HCT116 (cell line): ENCODE results near the gene TMIGD2. TPM values are rescaled to one million over a fixed set of nuclear protein-coding genes. Genes with fewer than 3 reads are reported as not detected.

Experiments
- ATAC-seq: fragments of 200-7000 bp; cut with Tn5 transposase; 2 replicates; pipeline ENCODE4 v1.9.1; 2020; ENCODE audit warnings: mild to moderate bottlenecking, moderate library complexity
- BruUV-seq: library from RNA; stranded (reverse); fragments of 400-500 nt; replicated peaks from 2 replicates; lab custom pipeline; 2021; lab: Mats Ljungman, UMichigan
- CTCF ChIA-PET: fragments of 300-600 bp; sonication (Branson Sonifier 250); formaldehyde crosslinking; loops from one replicate; lab custom pipeline; 2021; ENCODE audit warnings: antibody characterized with exemption; lab: Charles Lee
- POLR2A ChIA-PET: fragments of 300-600, 350-600 bp; sonication (Branson Sonifier 250); formaldehyde crosslinking; loops from one replicate; lab custom pipeline; 2021; ENCODE audit warnings: antibody characterized with exemption; lab: Charles Lee
- RAD21 ChIA-PET, 2 experiments: fragments of 300-600 bp; sonication (Branson Sonifier 250); formaldehyde crosslinking; loops; one replicate each; lab custom pipeline; 2023; ENCODE audit warnings: low total read pairs in 2 of 2; ENCODE audit not compliant: uncharacterized antibody in 2 of 2, unreplicated experiment in 2 of 2, low non-redundant PET in 1 of 2; lab: Charles Lee
- DNase-seq: peaks from one replicate; pipeline ENCODE4 v3.0.0-alpha.2; 2010; ENCODE audit warnings: low read depth, low spot score
- H2AFZ ChIP-seq: fragments of 200-600 bp; shearing (Covaris generic), sonication (generic); 2 replicates; pipeline ENCODE4 v1.6.1; 2017; ENCODE audit warnings: low read depth, mixed run types, mixed read lengths, antibody characterized with exemption, low read length; ENCODE audit not compliant: poor library complexity, severe bottlenecking
- H3K27ac ChIP-seq: 2 replicates; pipeline ENCODE4 v1.5.1; 2012; ENCODE audit warnings: low read depth, low read length
- H3K27me3 ChIP-seq: fragments of 200-600 bp; sonication (generic); 2 replicates; pipeline ENCODE4 v1.6.1; 2016; ENCODE audit warnings: mixed run types, low read length, mixed read lengths; ENCODE audit not compliant: insufficient read depth
- H3K36me3 ChIP-seq, 2 experiments: fragments of 200-500 bp in 1 of 2; fragments of 200-600 bp in 1 of 2; sonication (Bioruptor generic) in 1 of 2; sonication (generic) in 1 of 2; 2 replicates each; pipeline versions ENCODE4 v1.5.1 to v1.6.1; 2014 to 2016; ENCODE audit warnings: low read length in 2 of 2, inconsistent platforms in 1 of 2, mixed read lengths in 1 of 2, mixed run types in 1 of 2; ENCODE audit not compliant: insufficient read depth in 2 of 2, control insufficient read depth in 1 of 2
- H3K4me1 ChIP-seq, 2 experiments: fragments of 200-600 bp in 1 of 2; sonication (generic) in 1 of 2; 2 replicates each; pipeline versions ENCODE4 v1.5.1 to v1.6.1; 2012 to 2017; ENCODE audit warnings: low read length in 2 of 2, inconsistent platforms in 1 of 2, mild to moderate bottlenecking in 1 of 2, mixed read lengths in 1 of 2, mixed run types in 1 of 2, moderate library complexity in 1 of 2; ENCODE audit not compliant: insufficient read depth in 2 of 2, control insufficient read depth in 1 of 2
- H3K4me2 ChIP-seq: fragments of 200-600 bp; sonication (generic); 2 replicates; pipeline ENCODE4 v1.6.1; 2017; ENCODE audit warnings: mixed run types, low read length, mixed read lengths
- H3K4me3 ChIP-seq, 2 experiments: fragments of 200-600 bp in 1 of 2; sonication (generic) in 1 of 2; replicated peaks in 1 of 2; 2 replicates each; pipeline ENCODE4 v1.5.1; 2011 to 2016; ENCODE audit warnings: low read length in 2 of 2, control low read depth in 1 of 2, low read depth in 1 of 2, mild to moderate bottlenecking in 1 of 2, mixed read lengths in 1 of 2, mixed run types in 1 of 2
- H3K79me2 ChIP-seq: fragments of 200-600 bp; sonication (generic); 2 replicates; pipeline ENCODE4 v1.6.1; 2017; ENCODE audit warnings: mild to moderate bottlenecking, mixed run types, low read length, moderate library complexity, mixed read lengths; ENCODE audit not compliant: insufficient read depth
- H3K9ac ChIP-seq: fragments of 200-600 bp; sonication (generic); 2 replicates; pipeline ENCODE4 v1.6.1; 2016; ENCODE audit warnings: low read length, mixed read lengths
- H3K9me2 ChIP-seq: fragments of 200-600 bp; sonication (generic), shearing (Covaris generic); 2 replicates; pipeline ENCODE4 v1.6.1; 2017; ENCODE audit warnings: mixed run types, mild to moderate bottlenecking, moderate library complexity; ENCODE audit not compliant: insufficient read depth
- H3K9me3 ChIP-seq, 2 experiments: fragments of 200-500 bp in 1 of 2; fragments of 200-600 bp in 1 of 2; sonication (Bioruptor generic) in 1 of 2; sonication (generic) in 1 of 2; 2 replicates each; pipeline ENCODE4 v1.6.1; 2014 to 2017; ENCODE audit warnings: low read length in 2 of 2, mixed read lengths in 2 of 2, inconsistent platforms in 1 of 2, low read depth in 1 of 2, mild to moderate bottlenecking in 1 of 2, mixed run types in 1 of 2, moderate library complexity in 1 of 2; ENCODE audit not compliant: control insufficient read depth in 1 of 2, insufficient read depth in 1 of 2
- H4K20me1 ChIP-seq: fragments of 200-600 bp; sonication (generic), shearing (Covaris generic); 2 replicates; pipeline ENCODE4 v1.6.1; 2017; ENCODE audit warnings: mixed run types, mild to moderate bottlenecking, moderate library complexity; ENCODE audit not compliant: insufficient read depth
- CTCF ChIP-seq, 3 experiments: fragments of 200-600 bp in 1 of 3; sonication (generic) in 1 of 3; IDR thresholded peaks in 2 of 3; conservative IDR thresholded peaks in 1 of 3; 2 replicates each; pipeline ENCODE4 v1.5.1; 2012 to 2017; ENCODE audit warnings: low read depth in 2 of 3, low read length in 2 of 3, antibody characterized with exemption in 1 of 3, borderline replicate concordance in 1 of 3, control low read depth in 1 of 3, mild to moderate bottlenecking in 1 of 3, mixed read lengths in 1 of 3, mixed run types in 1 of 3, moderate library complexity in 1 of 3; ENCODE audit not compliant: insufficient read depth in 1 of 3
- EGR1 ChIP-seq: IDR thresholded peaks from 2 replicates; pipeline ENCODE4 v1.6.1; 2012; ENCODE audit warnings: low read depth
- POLR2A ChIP-seq: IDR thresholded peaks from 2 replicates; pipeline ENCODE4 v1.7.0; 2011; ENCODE audit warnings: borderline replicate concordance; ENCODE audit not compliant: insufficient read depth, insufficient read length; ENCODE audit errors: extremely low read depth
- POLR2AphosphoS5 ChIP-seq: IDR thresholded peaks from 2 replicates; pipeline ENCODE4 v1.6.1; 2011; ENCODE audit warnings: mild to moderate bottlenecking, low read depth, low read length, moderate library complexity
- RAD21 ChIP-seq: IDR thresholded peaks from 2 replicates; pipeline ENCODE4 v1.6.1; 2012; ENCODE audit warnings: low read depth, mild to moderate bottlenecking
- REST ChIP-seq: IDR thresholded peaks from 2 replicates; pipeline ENCODE4 v1.6.1; 2012; ENCODE audit warnings: low read depth
- SRF ChIP-seq: IDR thresholded peaks from 2 replicates; pipeline ENCODE4 v1.6.1; 2012; ENCODE audit warnings: low read depth
- ZFX ChIP-seq: fragments of 450-650 bp; IDR thresholded peaks from 2 replicates; pipeline ENCODE4 v1.6.1; 2017
- ZNF274 ChIP-seq: fragments of 200-500 bp; sonication (Bioruptor generic); IDR thresholded peaks from 2 replicates; pipeline ENCODE4 v1.6.1; 2014; ENCODE audit warnings: mild to moderate bottlenecking, low read depth, low read length, inconsistent platforms
- intact Hi-C: fragments of 100-400 bp; cut with micrococcal nuclease; formaldehyde crosslinking; loops from 2 replicates; pipeline ENCODE4 v1.10.0; 2022
- total RNA-seq: library from RNA; stranded (reverse); gene quantifications from one replicate; pipeline ENCODE4 v1.2.1, GENCODE V29; 2021; ENCODE audit not compliant: unreplicated experiment
- TF ChIP-seq, protein P1 (sequence below): IDR thresholded peaks from 2 replicates; pipeline ENCODE4 v1.6.1; 2012

TMIGD2 gene
- total RNA-seq, 1 experiment from 2014 or later: not detected

- no peak overlapping the region for H2AFZ ChIP-seq
- no peaks in the 10 kb centered on the region for H3K9me3 ChIP-seq
- no peaks in the 10 kb centered on the region for H3K27me3 ChIP-seq
- ChIA-PET RAD21 (interaction anchor here (0.6 to 2.2 kb wide), 9 partner anchors 20 to 258 kb away, joined by 3 to 17 read pairs (median 4); partner anchors contain the start of genes MPND (in 1 of the 2) and YJU2 (in 1 of the 2)), CTCF (interaction anchor here (0.5 to 2.9 kb wide), 38 partner anchors 8 to 524 kb away, joined by 3 to 52 read pairs (median 5); partner anchors contain the start of genes CHAF1A, MPND, PLIN5 and SH3GL1), POLR2A (interaction anchor here (1.6 kb wide), 1 partner anchor 76 kb away, joined by 10 read pairs; the partner anchor contains the start of gene MPND)
- no peak overlapping the region for H3K9ac ChIP-seq
- no peak overlapping the region for H3K27ac ChIP-seq
- no TSS peak for BruUV-seq
- intact Hi-C loops: loop anchor here (1.0 to 10.0 kb wide), 3 partner anchors 85 to 258 kb away; partner anchors contain the start of gene SH3GL1
- H3K9me2 ChIP-seq: no peaks in the 10 kb centered on the region
- peak; percentile 75 for DNase-seq
- H3K4me1 ChIP-seq: peaks cover 0 to 7% of the 10 kb centered on the region in 2 experiments; a peak in 1 of 4 replicates
- H4K20me1 ChIP-seq: no peaks in the 10 kb centered on the region
- TF ChIP-seq POLR2AphosphoS5 (no peak), RAD21 (peak; percentile 90), REST (no peak), CTCF (IDR thresholded peaks at IDR 0.05 in 2 of 3, conservative IDR thresholded peaks at IDR 0.05 in 1 of 3; ENCODE audit: borderline replicate concordance in 1 of 3, insufficient read depth in 1 of 3, low read depth in 2 of 3, low read length in 2 of 3) (peak; percentile 82 to 95 (median 88)), SRF (no peak), EGR1 (no peak), ZFX (no peak), ZNF274 (no peak), POLR2A (no peak)
- TF ChIP-seq, protein P1, sequence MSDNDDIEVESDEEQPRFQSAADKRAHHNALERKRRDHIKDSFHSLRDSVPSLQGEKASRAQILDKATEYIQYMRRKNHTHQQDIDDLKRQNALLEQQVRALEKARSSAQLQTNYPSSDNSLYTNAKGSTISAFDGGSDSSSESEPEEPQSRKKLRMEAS: no peak
- H3K79me2 ChIP-seq: no peaks in the 10 kb centered on the region
- ATAC-seq: peak; percentile 92
- peaks cover 2 to 18% of the 10 kb centered on the region in 2 experiments; a peak in 3 of 4 replicates for H3K36me3 ChIP-seq
- no peak overlapping the region for H3K4me2 ChIP-seq
- H3K4me3 ChIP-seq: no peak overlapping the region
These were observed 34.9 kb downstream of the TMIGD2 start for GRCh38 chr19:4267101-4267900.
